ENCODE data around the gene GLYATL1.

- TF ChIP-seq CTCF (conservative IDR thresholded peaks at IDR 0.05) (no peak), ZFX (IDR thresholded peaks at IDR 0.05) (no peak)
These were observed 24.3 kb upstream of the GLYATL1 start for GRCh38 chr11:58914821-58915543.

Measured in C4-2B (cell line).